ENCODE results near the gene TBX10.
"Not testable (repeated sequence)": the region's sequence is repeated elsewhere in the genome, so short reads cannot be mapped to it uniquely, and the experiment has no call there.

TBX10 gene

GRCh38 chr11:67639438-67639859, at the start of gene TBX10:
Gene TBX10, minus strand, starts transcription at chr11:67639763. Its CDS starts 291 bp downstream, at chr11:67639472.
- DNase-seq (ENCODE audit: low spot score), result no peak

GRCh38 chr11:67689178-67689577, 49.6 kb upstream of the TBX10 start:
- no peak for DNase-seq (ENCODE audit: low spot score)

GRCh38 chr11:67687986-67688385, 48.4 kb upstream of the TBX10 start:
- no peak for DNase-seq (ENCODE audit: low spot score)

GRCh38 chr11:67685641-67686332, 46.2 kb upstream of the TBX10 start:
- not testable (repeated sequence) for DNase-seq (ENCODE audit: low spot score)

GRCh38 chr11:67682126-67683034, 42.8 kb upstream of the TBX10 start:
- not testable (repeated sequence) for DNase-seq (ENCODE audit: low spot score)

- no peak for DNase-seq (ENCODE audit: low spot score)
Measured at GRCh38 chr11:67680696-67681470, 41.3 kb upstream of the TBX10 start.

GRCh38 chr11:67675058-67675747, 35.6 kb upstream of the TBX10 start:
- no peak for DNase-seq (ENCODE audit: low spot score)

GRCh38 chr11:67674442-67674871, 34.9 kb upstream of the TBX10 start, which contains the start of gene ALDH3B2:
Gene ALDH3B2, minus strand, starts transcription at chr11:67674623. Its CDS starts 7,688 bp downstream, at chr11:67666935.
- no peak for DNase-seq (ENCODE audit: low spot score)

GRCh38 chr11:67673902-67674301, 34.3 kb upstream of the TBX10 start:
- DNase-seq (ENCODE audit: low spot score), result no peak

GRCh38 chr11:67673358-67673757, 33.8 kb upstream of the TBX10 start:
- no peak for DNase-seq (ENCODE audit: low spot score)

- no peak for DNase-seq (ENCODE audit: low spot score)
Measured at GRCh38 chr11:67671211-67671520, 31.6 kb upstream of the TBX10 start.

- DNase-seq (ENCODE audit: low spot score), result no peak
Measured at GRCh38 chr11:67670316-67671210, 31.0 kb upstream of the TBX10 start.

- peak; percentile 3 for DNase-seq (ENCODE audit: low spot score)
Measured at GRCh38 chr11:67668192-67668551, 28.6 kb upstream of the TBX10 start.

GRCh38 chr11:67667490-67668191, 28.1 kb upstream of the TBX10 start:
- no peak for DNase-seq (ENCODE audit: low spot score)

- DNase-seq (ENCODE audit: low spot score), result peak; percentile 13
Measured at GRCh38 chr11:67666676-67667489, 27.3 kb upstream of the TBX10 start.

- no peak for DNase-seq (ENCODE audit: low spot score)
Measured at GRCh38 chr11:67666303-67666645, 26.7 kb upstream of the TBX10 start.

- DNase-seq (ENCODE audit: low spot score), result peak; percentile 20
Measured at GRCh38 chr11:67665541-67666302, 26.2 kb upstream of the TBX10 start.

GRCh38 chr11:67664696-67665540, 25.4 kb upstream of the TBX10 start:
- DNase-seq (ENCODE audit: low spot score), result peak; percentile 5

Data from AG08396 (cell line).